Measurements from ENCODE around the gene RUNX3.

Gene RUNX3

DNA sequence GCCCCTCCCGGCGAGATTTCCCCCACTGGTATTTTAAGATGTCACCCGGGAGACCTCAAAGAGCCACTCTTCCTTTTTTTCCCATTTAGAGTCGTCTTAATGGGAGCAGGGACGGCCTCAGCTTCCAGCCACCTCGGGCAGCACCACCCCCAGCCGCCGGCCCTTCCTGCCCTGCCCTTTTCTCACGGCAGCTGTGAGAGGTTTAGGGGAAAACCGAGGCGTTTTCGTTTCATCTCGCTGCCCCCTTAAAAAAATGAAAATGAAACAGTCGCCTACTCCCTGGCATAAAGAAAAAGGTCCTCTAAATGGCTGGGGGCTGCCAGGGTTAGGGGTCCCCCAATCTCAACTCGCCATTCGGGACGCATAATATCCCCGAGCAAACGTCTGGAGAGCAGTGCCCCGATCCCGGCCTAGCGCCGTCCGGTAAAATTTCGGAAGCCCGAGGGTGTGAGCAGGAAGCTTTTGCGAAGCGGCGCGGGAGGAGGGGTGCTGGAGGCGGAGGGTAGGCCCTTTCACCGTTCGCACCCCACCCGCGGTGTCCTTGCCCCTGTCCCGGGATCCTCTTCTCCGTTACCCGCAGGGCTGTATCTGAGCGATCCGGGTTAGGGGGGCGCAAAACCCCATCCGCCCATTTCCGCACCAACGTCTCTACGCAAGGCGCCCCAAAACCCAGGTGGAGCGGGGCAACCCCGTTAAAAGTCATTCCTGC is 1.2 kb downstream of the RUNX3 start:
- H3K36me3 Mint-ChIP-seq, result peaks cover 16% of the 10 kb centered on the region
- no peaks in the 10 kb centered on the region for H3K27me3 Mint-ChIP-seq
- no peaks in the 10 kb centered on the region for H3K9me3 Mint-ChIP-seq
- H3K27ac Mint-ChIP-seq, result peak overlapping the region; percentile 90
- H3K4me1 Mint-ChIP-seq, result peaks cover 53% of the 10 kb centered on the region
- peak overlapping the region; percentile 90 for H3K4me3 Mint-ChIP-seq

DNA sequence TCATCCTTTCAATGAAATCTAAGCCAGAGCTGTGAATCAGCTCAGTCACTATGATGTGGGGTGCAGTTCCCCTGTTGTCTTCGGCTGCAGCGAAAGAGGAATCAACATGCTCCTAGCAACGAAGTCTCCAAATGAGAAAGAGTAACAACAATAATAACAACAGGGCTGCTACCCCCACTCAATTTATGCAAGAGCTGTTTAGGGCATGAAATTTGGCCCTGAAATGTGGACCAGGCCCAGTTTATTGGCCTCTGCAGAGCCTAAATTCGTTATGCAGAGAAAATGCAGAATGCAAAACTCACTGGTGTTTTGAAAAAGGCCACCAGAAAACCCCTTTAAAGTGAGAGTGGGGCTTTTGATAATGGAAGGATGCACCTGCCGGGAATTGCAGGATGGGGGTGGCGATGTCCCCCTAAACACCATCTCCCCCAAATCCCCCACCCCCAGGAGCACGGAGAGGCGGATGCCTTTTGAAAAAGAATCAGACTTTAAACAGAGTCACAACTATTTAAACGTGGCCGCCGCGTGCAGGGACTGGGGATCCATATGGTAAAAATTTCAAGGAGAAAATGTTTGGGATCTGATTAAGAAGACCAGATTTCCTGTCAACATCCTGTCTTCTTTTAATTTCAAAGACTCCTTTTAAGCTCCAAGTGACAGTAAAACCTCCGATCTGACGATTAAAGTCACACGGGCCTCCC is 1.9 kb downstream of the RUNX3 start:
- Mint-ChIP-seq H3K9me3 (no peaks in the 10 kb centered on the region), H3K36me3 (peaks cover 16% of the 10 kb centered on the region), H3K27ac (peak overlapping the region; percentile 90), H3K4me1 (peaks cover 55% of the 10 kb centered on the region), H3K27me3 (no peaks in the 10 kb centered on the region), H3K4me3 (peak overlapping the region; percentile 90)

DNA sequence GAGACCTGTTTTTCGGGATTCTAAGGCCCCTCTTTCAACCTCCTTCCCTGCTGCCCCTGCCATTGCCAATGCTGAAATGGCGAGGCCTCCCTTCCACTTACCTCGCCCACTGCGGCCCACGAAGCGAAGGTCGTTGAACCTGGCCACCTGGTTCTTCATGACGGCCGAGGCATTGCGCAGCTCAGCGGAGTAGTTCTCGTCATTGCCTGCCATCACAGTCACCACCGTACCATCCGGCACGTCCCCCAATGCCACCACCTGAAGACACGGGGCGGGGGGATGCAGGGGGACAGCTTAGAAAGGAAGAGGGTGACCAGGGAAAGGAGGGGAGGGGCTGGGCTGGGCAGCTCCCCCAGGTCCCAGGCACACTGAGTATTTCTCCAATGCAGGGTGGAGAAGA is 2.6 kb downstream of the RUNX3 start:
- Mint-ChIP-seq H3K27ac (peak overlapping the region; percentile 78), H3K36me3 (peaks cover 18% of the 10 kb centered on the region), H3K9me3 (no peaks in the 10 kb centered on the region), H3K4me1 (peaks cover 54% of the 10 kb centered on the region), H3K27me3 (no peaks in the 10 kb centered on the region), H3K4me3 (peak overlapping the region; percentile 90)

- H3K36me3 Mint-ChIP-seq, result peaks cover 20% of the 10 kb centered on the region
- H3K27me3 Mint-ChIP-seq, result no peaks in the 10 kb centered on the region
- peaks cover 59% of the 10 kb centered on the region for H3K4me1 Mint-ChIP-seq
- peak overlapping the region; percentile 90 for H3K4me3 Mint-ChIP-seq
- no peaks in the 10 kb centered on the region for H3K9me3 Mint-ChIP-seq
- H3K27ac Mint-ChIP-seq, result peak overlapping the region; percentile 68
These were observed 3.4 kb downstream of the RUNX3 start for GRCh38 chr1:24926563-24927249.

DNA sequence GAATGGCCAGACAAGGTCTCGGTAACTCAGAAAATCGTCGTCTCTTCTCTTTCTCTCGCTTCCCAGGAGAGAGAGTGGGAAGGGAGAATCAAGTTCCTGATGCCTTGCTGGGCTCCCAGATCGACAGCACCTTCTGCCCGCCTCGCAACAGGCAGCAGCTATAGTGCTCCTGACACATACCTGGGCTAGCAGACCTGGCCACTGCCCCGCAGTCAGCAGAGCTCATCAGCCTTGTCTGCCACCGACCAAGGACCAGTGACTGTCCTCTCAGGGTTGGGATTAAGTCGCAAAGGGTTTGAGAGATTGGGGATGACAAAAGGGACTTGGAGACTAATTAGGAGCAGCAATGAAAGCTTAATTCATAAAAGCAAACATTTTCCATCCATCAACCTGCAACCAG is 4.1 kb downstream of the RUNX3 start:
- Mint-ChIP-seq H3K27ac (peak overlapping the region; percentile 68), H3K36me3 (peaks cover 20% of the 10 kb centered on the region), H3K9me3 (no peaks in the 10 kb centered on the region), H3K27me3 (no peaks in the 10 kb centered on the region), H3K4me1 (peaks cover 60% of the 10 kb centered on the region), H3K4me3 (peak overlapping the region; percentile 90)

DNA sequence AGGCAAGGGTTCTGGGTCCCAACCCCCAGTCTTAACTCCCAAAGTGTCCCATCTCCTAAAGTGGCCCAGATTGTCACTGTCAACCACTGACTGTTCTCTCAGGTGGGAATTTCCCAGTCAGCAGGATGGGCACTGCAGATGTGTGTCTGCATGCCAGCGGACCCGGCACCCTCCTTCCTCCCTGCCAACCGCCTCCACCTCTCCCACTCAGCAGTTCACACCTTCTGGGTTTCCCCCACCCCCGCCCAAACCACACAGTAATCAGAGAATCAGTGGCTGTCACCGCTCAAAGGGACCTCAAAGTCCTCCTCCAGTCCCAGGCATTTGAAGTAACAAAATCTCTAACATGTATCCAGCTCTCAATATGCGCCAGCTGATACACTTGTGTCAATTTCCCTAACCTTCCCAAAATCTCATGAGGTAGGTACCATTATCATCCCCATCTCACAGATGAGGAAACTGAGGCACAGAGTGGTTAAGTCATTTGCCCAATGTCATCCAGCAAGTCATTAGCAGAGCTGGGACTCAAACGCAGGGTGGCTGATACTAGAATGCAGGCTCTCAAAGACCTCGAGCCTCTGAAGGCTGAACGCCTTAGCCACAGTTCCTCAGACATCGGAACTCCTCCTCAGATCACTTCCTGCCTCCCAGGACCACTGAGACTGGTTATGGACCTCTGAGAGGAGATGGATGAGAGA is 4.8 kb downstream of the RUNX3 start:
- Mint-ChIP-seq H3K27ac (peak overlapping the region; percentile 90), H3K36me3 (peaks cover 20% of the 10 kb centered on the region), H3K9me3 (no peaks in the 10 kb centered on the region), H3K4me3 (peak overlapping the region; percentile 90), H3K27me3 (no peaks in the 10 kb centered on the region), H3K4me1 (peaks cover 66% of the 10 kb centered on the region)

- no peaks in the 10 kb centered on the region for H3K9me3 Mint-ChIP-seq
- H3K36me3 Mint-ChIP-seq, result peaks cover 20% of the 10 kb centered on the region
- H3K4me1 Mint-ChIP-seq, result peaks cover 78% of the 10 kb centered on the region
These were observed 6.5 kb downstream of the RUNX3 start for GRCh38 chr1:24923485-24924113.

GRCh38 chr1:24921938-24922662 is 8.0 kb downstream of the RUNX3 start:
- peak overlapping the region; percentile 81 for H3K4me3 Mint-ChIP-seq

More at GRCh38 chr1:24923485-24924113, 6.5 kb downstream of the RUNX3 start:
- Mint-ChIP-seq H3K27ac (no peak overlapping the region), H3K4me3 (peak overlapping the region; percentile 49), H3K27me3 (no peaks in the 10 kb centered on the region)

GRCh38 chr1:24921412-24921811 is 8.7 kb downstream of the RUNX3 start:
- Mint-ChIP-seq H3K9me3 (no peaks in the 10 kb centered on the region), H3K4me1 (peaks cover 78% of the 10 kb centered on the region), H3K27ac (no peak overlapping the region), H3K36me3 (peaks cover 16% of the 10 kb centered on the region), H3K27me3 (no peaks in the 10 kb centered on the region), H3K4me3 (no peak overlapping the region)

More at GRCh38 chr1:24921938-24922662, 8.0 kb downstream of the RUNX3 start:
- Mint-ChIP-seq H3K36me3 (peaks cover 20% of the 10 kb centered on the region), H3K27me3 (no peaks in the 10 kb centered on the region), H3K4me1 (peaks cover 84% of the 10 kb centered on the region), H3K9me3 (no peaks in the 10 kb centered on the region), H3K27ac (peak overlapping the region; percentile 74)

GRCh38 chr1:24920533-24920925 is 9.5 kb downstream of the RUNX3 start:
- peaks cover 69% of the 10 kb centered on the region for H3K4me1 Mint-ChIP-seq
- peak overlapping the region; percentile 9 for H3K4me3 Mint-ChIP-seq
- H3K36me3 Mint-ChIP-seq, result peaks cover 11% of the 10 kb centered on the region
- no peaks in the 10 kb centered on the region for H3K27me3 Mint-ChIP-seq
- H3K9me3 Mint-ChIP-seq, result no peaks in the 10 kb centered on the region
- H3K27ac Mint-ChIP-seq, result peak overlapping the region; percentile 19

- Mint-ChIP-seq H3K4me1 (peaks cover 69% of the 10 kb centered on the region), H3K36me3 (peaks cover 9% of the 10 kb centered on the region), H3K27me3 (no peaks in the 10 kb centered on the region), H3K9me3 (no peaks in the 10 kb centered on the region), H3K4me3 (peak overlapping the region; percentile 9), H3K27ac (peak overlapping the region; percentile 13)
These were observed 10.1 kb downstream of the RUNX3 start for GRCh38 chr1:24919791-24920532.

GRCh38 chr1:24918995-24919605 is 11.0 kb downstream of the RUNX3 start:
- Mint-ChIP-seq H3K27me3 (no peaks in the 10 kb centered on the region), H3K27ac (peak overlapping the region; percentile 55), H3K4me3 (peak overlapping the region; percentile 15), H3K36me3 (peaks cover 8% of the 10 kb centered on the region), H3K9me3 (no peaks in the 10 kb centered on the region), H3K4me1 (peaks cover 67% of the 10 kb centered on the region)

- Mint-ChIP-seq H3K4me3 (no peak overlapping the region), H3K27ac (no peak overlapping the region), H3K27me3 (no peaks in the 10 kb centered on the region), H3K4me1 (peaks cover 63% of the 10 kb centered on the region), H3K36me3 (peaks cover 8% of the 10 kb centered on the region), H3K9me3 (no peaks in the 10 kb centered on the region)
These were observed 11.7 kb downstream of the RUNX3 start for GRCh38 chr1:24918370-24918769.
